IMR-90 (cell line): ENCODE data around the gene TENM4. TPM values are rescaled to one million over a fixed set of nuclear protein-coding genes. Genes with fewer than 3 reads are reported as not detected.

Experiments
- ATAC-seq: fragments of 200-7000 bp; cut with Tn5 transposase; 2 replicates; pipeline ENCODE4 v1.9.1; 2020; ENCODE audit warnings: low read depth, mild to moderate bottlenecking, moderate library complexity
- BruUV-seq: library from RNA; stranded (reverse); fragments of 400-500 nt; replicated peaks from 2 replicates; lab custom pipeline; 2021; lab: Mats Ljungman, UMichigan
- CTCF ChIA-PET: fragments of 300-600 bp; formaldehyde crosslinking; extraction: SDS; loops from one replicate; lab custom pipeline; 2021; ENCODE audit warnings: antibody characterized with exemption; lab: Yijun Ruan, JAX
- POLR2A ChIA-PET: fragments of 300-600 bp; sonication (Branson Sonifier 250); formaldehyde crosslinking; loops from one replicate; lab custom pipeline; 2022; ENCODE audit warnings: antibody characterized with exemption; ENCODE audit not compliant: unreplicated experiment; lab: Charles Lee
- DNase-seq: peaks from one replicate; pipeline ENCODE4 v3.0.0; 2013
- H2AFZ ChIP-seq: replicated peaks from 2 replicates; pipeline ENCODE3; 2013; ENCODE audit warnings: low read length, mild to moderate bottlenecking; ENCODE audit not compliant: poor library complexity
- H2AK5ac ChIP-seq: 2 replicates; pipeline ENCODE4 v1.6.1; 2013; ENCODE audit warnings: low read depth, low read length, inconsistent platforms
- H2AK9ac ChIP-seq: replicated peaks from 2 replicates; pipeline ENCODE3; 2013; ENCODE audit warnings: mild to moderate bottlenecking, low read depth, low read length, moderate library complexity; ENCODE audit not compliant: poor library complexity
- H2BK120ac ChIP-seq: 2 replicates; pipeline ENCODE4 v1.6.1; 2013; ENCODE audit warnings: low read depth, low read length, inconsistent platforms
- H2BK15ac ChIP-seq: 3 replicates; pipeline ENCODE4 v1.6.1; 2013; ENCODE audit warnings: low read depth, low read length, inconsistent platforms
- H2BK20ac ChIP-seq: 2 replicates; pipeline ENCODE4 v1.6.1; 2013; ENCODE audit warnings: low read depth, mild to moderate bottlenecking, inconsistent platforms, low read length, moderate library complexity
- H2BK5ac ChIP-seq: 2 replicates; pipeline ENCODE4 v1.6.1; 2013; ENCODE audit warnings: mild to moderate bottlenecking, low read depth, low read length, inconsistent platforms; ENCODE audit not compliant: poor library complexity, severe bottlenecking
- H3K14ac ChIP-seq: replicated peaks from 2 replicates; pipeline ENCODE4 v1.6.1; 2013; ENCODE audit warnings: low read depth, low read length, inconsistent platforms
- H3K18ac ChIP-seq: 2 replicates; pipeline ENCODE4 v1.6.1; 2013; ENCODE audit warnings: low read depth, low read length, control low read depth
- H3K23ac ChIP-seq: 2 replicates; pipeline ENCODE4 v1.6.1; 2013; ENCODE audit warnings: low read depth, low read length, inconsistent platforms
- H3K27ac ChIP-seq: 2 replicates; pipeline ENCODE4 v1.5.1; 2013; ENCODE audit warnings: mild to moderate bottlenecking, control low read depth, low read length; ENCODE audit not compliant: insufficient read depth
- H3K27me3 ChIP-seq: 2 replicates; pipeline ENCODE4 v1.6.1; 2013; ENCODE audit warnings: low read length; ENCODE audit not compliant: control insufficient read depth, insufficient read depth
- H3K36me3 ChIP-seq: 2 replicates; pipeline ENCODE4 v1.6.1; 2013; ENCODE audit warnings: low read length, mixed read lengths; ENCODE audit not compliant: control insufficient read depth, insufficient read depth
- H3K4ac ChIP-seq: 2 replicates; pipeline ENCODE4 v1.6.1; 2013; ENCODE audit warnings: low read depth, low read length, inconsistent platforms
- H3K4me1 ChIP-seq: 2 replicates; pipeline ENCODE4 v1.6.1; 2013; ENCODE audit warnings: low read length, mixed read lengths; ENCODE audit not compliant: control insufficient read depth, insufficient read depth
- H3K4me2 ChIP-seq: 2 replicates; pipeline ENCODE4 v1.6.1; 2013; ENCODE audit warnings: low read depth, mild to moderate bottlenecking, control low read depth, low read length, moderate library complexity
- H3K4me3 ChIP-seq: 2 replicates; pipeline ENCODE4 v1.5.1; 2013; ENCODE audit warnings: low read depth, mild to moderate bottlenecking, control low read depth, low read length, moderate library complexity; ENCODE audit not compliant: insufficient read depth
- H3K56ac ChIP-seq: 2 replicates; pipeline ENCODE4 v1.6.1; 2013; ENCODE audit warnings: low read length, inconsistent platforms; ENCODE audit not compliant: insufficient read depth; ENCODE audit errors: extremely low read depth
- H3K79me1 ChIP-seq, 2 experiments: 2 replicates each; pipeline ENCODE4 v1.6.1; 2013; ENCODE audit warnings: low read length in 2 of 2, inconsistent platforms in 1 of 2, low read depth in 1 of 2
- H3K9ac ChIP-seq: 2 replicates; pipeline ENCODE4 v1.6.1; 2013; ENCODE audit warnings: low read depth, low read length, control low read depth
- H3K9me1 ChIP-seq: 2 replicates; pipeline ENCODE4 v1.6.1; 2013; ENCODE audit warnings: low read length, inconsistent platforms; ENCODE audit not compliant: insufficient read depth
- H3K9me3 ChIP-seq: 2 replicates; pipeline ENCODE4 v1.6.1; 2013; ENCODE audit warnings: low read length; ENCODE audit not compliant: control insufficient read depth, insufficient read depth
- H4K20me1 ChIP-seq: 2 replicates; pipeline ENCODE4 v1.6.1; 2013; ENCODE audit warnings: low read length, inconsistent platforms; ENCODE audit not compliant: insufficient read depth
- H4K5ac ChIP-seq: 2 replicates; pipeline ENCODE4 v1.6.1; 2013; ENCODE audit warnings: mild to moderate bottlenecking, low read depth, low read length, control low read depth
- H4K8ac ChIP-seq, 2 experiments: 2 replicates each; pipeline ENCODE4 v1.6.1; 2013; ENCODE audit warnings: low read depth in 2 of 2, low read length in 2 of 2, control low read depth in 1 of 2, inconsistent platforms in 1 of 2
- H4K91ac ChIP-seq: 2 replicates; pipeline ENCODE4 v1.6.1; 2013; ENCODE audit warnings: low read depth, low read length, inconsistent platforms; ENCODE audit not compliant: insufficient read depth
- CHD1 ChIP-seq: IDR thresholded peaks from 2 replicates; pipeline ENCODE4 v1.6.1; 2012; ENCODE audit warnings: low read depth, low read length, improper control_type of control experiment
- CTCF ChIP-seq: conservative IDR thresholded peaks from 2 replicates; pipeline ENCODE4 v1.5.1; 2012; ENCODE audit warnings: mild to moderate bottlenecking, low read depth, low read length, improper control_type of control experiment
- FOS ChIP-seq: fragments of 150-350 bp; IDR thresholded peaks from 2 replicates; pipeline ENCODE4 v1.6.1; 2016; ENCODE audit warnings: low read depth, low read length
- MAFK ChIP-seq: IDR thresholded peaks from 2 replicates; pipeline ENCODE4 v1.6.1; 2012; ENCODE audit warnings: low read depth, low read length, improper control_type of control experiment
- NFE2L2 ChIP-seq: fragments of 150-350 bp; IDR thresholded peaks from 2 replicates; pipeline ENCODE4 v1.6.1; 2016; ENCODE audit warnings: low read depth, mild to moderate bottlenecking, low read length
- RCOR1 ChIP-seq: IDR thresholded peaks from 2 replicates; pipeline ENCODE4 v1.6.1; 2012; ENCODE audit warnings: mild to moderate bottlenecking, low read length, improper control_type of control experiment; ENCODE audit not compliant: insufficient replicate concordance
- RFX5 ChIP-seq: IDR thresholded peaks from 2 replicates; pipeline ENCODE4 v1.8.0; 2012; ENCODE audit warnings: low read depth, mild to moderate bottlenecking, low read length, moderate library complexity
- SMC3 ChIP-seq: fragments of 150-350 bp; IDR thresholded peaks from 2 replicates; pipeline ENCODE4 v1.6.1; 2016; ENCODE audit warnings: low read depth, mild to moderate bottlenecking, antibody characterized with exemption, low read length, moderate library complexity
- USF2 ChIP-seq: fragments of 150-350 bp; IDR thresholded peaks from 2 replicates; pipeline ENCODE4 v1.6.1; 2017; ENCODE audit warnings: mild to moderate bottlenecking, antibody characterized with exemption, low read length, low read depth
- WGBS, 2 experiments: methylation state at CpG; one replicate each; pipeline versions ENCODE4 v1.1.5 to v1.1.7; 2013; ENCODE audit warnings: missing lambda C conversion rate in 2 of 2; ENCODE audit not compliant: insufficient read length in 1 of 2; ENCODE audit errors: extremely low coverage in 2 of 2; 5-methylcytosine and 5-hydroxymethylcytosine counted together
- dilution Hi-C: fragments of 300-500 bp; cut with HindIII; formaldehyde crosslinking; loops from one replicate; pipeline ENCODE4 v1.14.3; 2018; ENCODE audit warnings: low sequenced_read_pairs; ENCODE audit not compliant: unreplicated experiment
- in situ Hi-C: fragments of 300-500 bp; cut with MboI; formaldehyde crosslinking; loops from 3 replicates; pipeline ENCODE4 v1.14.3; 2019; ENCODE audit warnings: low sequenced_read_pairs, inconsistent platforms, mixed read lengths
- intact Hi-C: fragments of 100-400 bp; cut with micrococcal nuclease; formaldehyde crosslinking; loops from 2 replicates; pipeline ENCODE4 v1.10.0; 2022
- polyA plus RNA-seq, 3 experiments: library from polyadenylated mRNA; depleted of rRNA; stranded (reverse); fragments of >200 nt; gene quantifications; 2 replicates each; pipeline ENCODE4 v1.2.3, GENCODE V29; 2012; ENCODE audit warnings: low replicate concordance in 1 of 3
- total RNA-seq: library from RNA; depleted of rRNA; stranded (reverse); fragments of >200 nt; gene quantifications from 2 replicates; pipeline ENCODE4 v1.2.3, GENCODE V29; 2012

The TENM4 gene
- total and polyA plus RNA-seq, 2 of the 4 experiments (the other 2 are of a cell fraction) = 7.4 to 9.0 TPM

GRCh38 chr11:79381036-79381435 is 59.8 kb downstream of the TENM4 start:
- no peak overlapping the region for H2BK15ac ChIP-seq
- BruUV-seq = no TSS peak
- in situ Hi-C loops = no loop called here
- no peak overlapping the region for H2AK5ac ChIP-seq
- H3K36me3 ChIP-seq = no peaks in the 10 kb centered on the region
- no peak overlapping the region for H3K9ac ChIP-seq
- no peak for DNase-seq
- H4K8ac ChIP-seq = no peak overlapping the region
- no peak overlapping the region for H3K4me2 ChIP-seq
- no peak for ATAC-seq
- H3K79me1 ChIP-seq = peaks cover 3 to 11% of the 10 kb centered on the region in 2 experiments; a peak in 2 of 4 replicates
- H2AFZ ChIP-seq = no peak overlapping the region
- peaks cover 5% of the 10 kb centered on the region for H3K9me3 ChIP-seq
- POLR2A ChIA-PET = no interaction called here
- no peak overlapping the region for H3K27ac ChIP-seq
- H4K20me1 ChIP-seq = peaks cover 9% of the 10 kb centered on the region; the same call in 1 of the 2 replicates
- TF ChIP-seq RCOR1 (no peak), RFX5 (no peak), SMC3 (no peak), FOS (no peak), CTCF (no peak), CHD1 (no peak), USF2 (no peak), NFE2L2 (no peak), MAFK (no peak)
- no peak overlapping the region for H4K91ac ChIP-seq
- no peak overlapping the region for H4K5ac ChIP-seq
- WGBS, 2 experiments = no CpG with 5 or more reads among the region's 3 CpGs
- H3K56ac ChIP-seq = no peak overlapping the region
- H3K18ac ChIP-seq = no peak overlapping the region
- intact Hi-C loops = no loop called here
- H3K4me3 ChIP-seq = no peak overlapping the region
- H3K23ac ChIP-seq = no peak overlapping the region
- dilution Hi-C loops = no loop called here
- H2BK120ac ChIP-seq = no peak overlapping the region
- H3K4ac ChIP-seq = no peak overlapping the region
- no peaks in the 10 kb centered on the region for H3K27me3 ChIP-seq
- no peak overlapping the region for H3K14ac ChIP-seq
- no peak overlapping the region for H2BK5ac ChIP-seq
- H3K9me1 ChIP-seq = no peaks in the 10 kb centered on the region; the same call in 1 of the 2 replicates
- CTCF ChIA-PET = no interaction called here
- H2AK9ac ChIP-seq = no peak overlapping the region
- no peaks in the 10 kb centered on the region for H3K4me1 ChIP-seq
- no peak overlapping the region for H2BK20ac ChIP-seq
